Skeletal muscle tissue (tissue), 4 donors: Measurements from ENCODE around the gene SYNPO. TPM values are rescaled to one million over a fixed set of nuclear protein-coding genes. Genes with fewer than 3 reads are reported as not detected.

ENCODE experiments used
- H3K27ac ChIP-seq: one replicate; pipeline ENCODE4 v1.7.0; 2013; ENCODE audit warnings: mild to moderate bottlenecking, low read depth, low read length, inconsistent platforms
- H3K27me3 ChIP-seq, 3 donors: one replicate each; pipeline ENCODE4 v1.7.0; 2013; ENCODE audit warnings: low read length in 3 of 3; ENCODE audit not compliant: control insufficient read depth in 3 of 3, insufficient read depth in 3 of 3
- H3K36me3 ChIP-seq, 3 donors: one replicate each; pipeline ENCODE4 v1.7.0; 2013; ENCODE audit warnings: low read length in 3 of 3; ENCODE audit not compliant: control insufficient read depth in 3 of 3, insufficient read depth in 3 of 3
- H3K4me1 ChIP-seq, 3 donors: one replicate each; pipeline ENCODE4 v1.7.0; 2013; ENCODE audit warnings: low read length in 3 of 3, mild to moderate bottlenecking in 3 of 3; ENCODE audit not compliant: control insufficient read depth in 3 of 3, insufficient read depth in 3 of 3
- H3K4me3 ChIP-seq, 3 donors: one replicate each; pipeline ENCODE4 v1.7.0; 2013; ENCODE audit warnings: low read length in 3 of 3
- H3K9ac ChIP-seq, 3 donors: one replicate each; pipeline ENCODE4 v1.7.0; 2013; ENCODE audit warnings: low read length in 3 of 3, mild to moderate bottlenecking in 3 of 3, moderate library complexity in 2 of 3, low read depth in 1 of 3
- H3K9me3 ChIP-seq, 3 donors: one replicate each; pipeline ENCODE4 v1.7.0; 2013; ENCODE audit warnings: low read length in 3 of 3; ENCODE audit not compliant: control insufficient read depth in 3 of 3
- total RNA-seq: library from RNA; depleted of rRNA; stranded (reverse); fragments of >200 nt; gene quantifications from one replicate; pipeline ENCODE4 v1.2.3, GENCODE V29; 2014
- donor health status: Osteomylitis.

Gene SYNPO
- total RNA-seq, 1 donor from 2014 or later = 6.3 TPM

GRCh38 chr5:150672237-150672883 lies 31.9 kb downstream of the SYNPO start:
- H3K36me3 ChIP-seq = peaks cover 13 to 27% (median 19%) of the 10 kb centered on the region in 3 donors
- peaks cover 64 to 78% (median 67%) of the 10 kb centered on the region in 3 donors for H3K4me1 ChIP-seq
- H3K27ac ChIP-seq = peak overlapping the region; percentile 89
- no peaks in the 10 kb centered on the region for H3K27me3 ChIP-seq
- no peaks in the 10 kb centered on the region for H3K9me3 ChIP-seq
- H3K4me3 ChIP-seq = peak overlapping the region; percentile 59 to 65 (median 65)
- H3K9ac ChIP-seq = peak overlapping the region; percentile 52 to 81 (median 70)

- Histone ChIP-seq H3K4me3 (peak overlapping the region in 2 of 3 donors; percentile 47 to 65), H3K9ac (peak overlapping the region; percentile 34 to 81 (median 61)), H3K27ac (peak overlapping the region; percentile 89), H3K27me3 (no peaks in the 10 kb centered on the region), H3K36me3 (peaks cover 10 to 28% (median 21%) of the 10 kb centered on the region in 3 donors), H3K9me3 (no peaks in the 10 kb centered on the region), H3K4me1 (peaks cover 63 to 73% (median 63%) of the 10 kb centered on the region in 3 donors)
These were observed 32.4 kb downstream of the SYNPO start for GRCh38 chr5:150672884-150673275.

- Histone ChIP-seq H3K4me1 (peaks cover 52 to 63% (median 56%) of the 10 kb centered on the region in 3 donors), H3K27ac (peak overlapping the region; percentile 89), H3K27me3 (no peaks in the 10 kb centered on the region), H3K9me3 (no peaks in the 10 kb centered on the region), H3K9ac (peak overlapping the region; percentile 42 to 79 (median 68)), H3K4me3 (peak overlapping the region; percentile 2 to 35 (median 23)), H3K36me3 (peaks cover 10 to 33% (median 25%) of the 10 kb centered on the region in 3 donors)
These were observed 33.9 kb downstream of the SYNPO start for GRCh38 chr5:150674341-150674821.

- Histone ChIP-seq H3K4me3 (no peak overlapping the region), H3K9ac (peak overlapping the region; percentile 16 to 79 (median 21)), H3K9me3 (no peaks in the 10 kb centered on the region), H3K36me3 (peaks cover 10 to 33% (median 25%) of the 10 kb centered on the region in 3 donors), H3K4me1 (peaks cover 48 to 57% (median 53%) of the 10 kb centered on the region in 3 donors), H3K27ac (peak overlapping the region; percentile 89), H3K27me3 (no peaks in the 10 kb centered on the region)
These were observed 34.6 kb downstream of the SYNPO start for GRCh38 chr5:150675069-150675468.

- Histone ChIP-seq H3K27ac (no peak overlapping the region), H3K9me3 (no peaks in the 10 kb centered on the region), H3K4me1 (peaks cover 35 to 43% (median 38%) of the 10 kb centered on the region in 3 donors), H3K4me3 (no peak overlapping the region), H3K27me3 (no peaks in the 10 kb centered on the region), H3K36me3 (peaks cover 8 to 28% (median 20%) of the 10 kb centered on the region in 3 donors), H3K9ac (no peak overlapping the region)
These were observed 36.1 kb downstream of the SYNPO start for GRCh38 chr5:150676578-150676977.

GRCh38 chr5:150689120-150689519 lies 48.7 kb downstream of the SYNPO start:
- Histone ChIP-seq H3K9ac (no peak overlapping the region), H3K27ac (no peak overlapping the region), H3K9me3 (no peaks in the 10 kb centered on the region), H3K27me3 (no peaks in the 10 kb centered on the region), H3K4me3 (no peak overlapping the region), H3K36me3 (peaks cover 29 to 58% (median 45%) of the 10 kb centered on the region in 3 donors), H3K4me1 (peaks cover 5 to 8% (median 8%) of the 10 kb centered on the region in 3 donors)

- Histone ChIP-seq H3K27me3 (no peaks in the 10 kb centered on the region), H3K36me3 (peaks cover 46 to 71% (median 62%) of the 10 kb centered on the region in 3 donors), H3K4me3 (no peak overlapping the region), H3K9me3 (no peaks in the 10 kb centered on the region), H3K9ac (no peak overlapping the region), H3K27ac (no peak overlapping the region), H3K4me1 (peaks cover 5 to 8% (median 8%) of the 10 kb centered on the region in 3 donors)
These were observed 50.3 kb downstream of the SYNPO start for GRCh38 chr5:150690760-150691159.

- Histone ChIP-seq H3K36me3 (peaks cover 61 to 83% (median 73%) of the 10 kb centered on the region in 3 donors), H3K9ac (peak overlapping the region in 2 of 3 donors; percentile 3 to 37), H3K27ac (peak overlapping the region; percentile 42), H3K4me3 (no peak overlapping the region), H3K9me3 (no peaks in the 10 kb centered on the region), H3K27me3 (no peaks in the 10 kb centered on the region), H3K4me1 (peaks cover 5 to 8% (median 8%) of the 10 kb centered on the region in 3 donors)
These were observed 51.8 kb downstream of the SYNPO start for GRCh38 chr5:150692276-150692675.

- Histone ChIP-seq H3K36me3 (peaks cover 68 to 87% (median 82%) of the 10 kb centered on the region in 3 donors), H3K27me3 (no peaks in the 10 kb centered on the region), H3K4me1 (peaks cover 10 to 19% (median 13%) of the 10 kb centered on the region in 3 donors), H3K27ac (no peak overlapping the region), H3K9me3 (no peaks in the 10 kb centered on the region), H3K4me3 (no peak overlapping the region), H3K9ac (no peak overlapping the region)
These were observed 54.2 kb downstream of the SYNPO start for GRCh38 chr5:150694612-150695011.

- H3K4me1 ChIP-seq = peaks cover 12 to 18% (median 12%) of the 10 kb centered on the region in 3 donors
- H3K27me3 ChIP-seq = no peaks in the 10 kb centered on the region
- peak overlapping the region; percentile 96 for H3K27ac ChIP-seq
- H3K36me3 ChIP-seq = peaks cover 32 to 36% (median 34%) of the 10 kb centered on the region in 3 donors
- H3K9ac ChIP-seq = peak overlapping the region; percentile 93 to 99 (median 98)
- H3K9me3 ChIP-seq = no peaks in the 10 kb centered on the region
- H3K4me3 ChIP-seq = peak overlapping the region; percentile 96 to 99 (median 98)
These were observed 59.8 kb downstream of the SYNPO start for GRCh38 chr5:150700246-150700593.
